Activated CD8-positive, alpha-beta memory T cell treated with anti-CD3 and anti-CD28 coated beads, Interleukin-2, amount 50 U/mL, for 24 hours (primary cell): Measurements from ENCODE around the gene UNC93A.
"Not testable (repeated sequence)": the region's sequence is repeated elsewhere in the genome, so short reads cannot be mapped to it uniquely, and the experiment has no call there.

Experiments used
- DNase-seq: peaks from one replicate; pipeline ENCODE4 v3.0.0-alpha.2; 2020; ENCODE audit errors: extremely low read depth

Gene UNC93A

DNA sequence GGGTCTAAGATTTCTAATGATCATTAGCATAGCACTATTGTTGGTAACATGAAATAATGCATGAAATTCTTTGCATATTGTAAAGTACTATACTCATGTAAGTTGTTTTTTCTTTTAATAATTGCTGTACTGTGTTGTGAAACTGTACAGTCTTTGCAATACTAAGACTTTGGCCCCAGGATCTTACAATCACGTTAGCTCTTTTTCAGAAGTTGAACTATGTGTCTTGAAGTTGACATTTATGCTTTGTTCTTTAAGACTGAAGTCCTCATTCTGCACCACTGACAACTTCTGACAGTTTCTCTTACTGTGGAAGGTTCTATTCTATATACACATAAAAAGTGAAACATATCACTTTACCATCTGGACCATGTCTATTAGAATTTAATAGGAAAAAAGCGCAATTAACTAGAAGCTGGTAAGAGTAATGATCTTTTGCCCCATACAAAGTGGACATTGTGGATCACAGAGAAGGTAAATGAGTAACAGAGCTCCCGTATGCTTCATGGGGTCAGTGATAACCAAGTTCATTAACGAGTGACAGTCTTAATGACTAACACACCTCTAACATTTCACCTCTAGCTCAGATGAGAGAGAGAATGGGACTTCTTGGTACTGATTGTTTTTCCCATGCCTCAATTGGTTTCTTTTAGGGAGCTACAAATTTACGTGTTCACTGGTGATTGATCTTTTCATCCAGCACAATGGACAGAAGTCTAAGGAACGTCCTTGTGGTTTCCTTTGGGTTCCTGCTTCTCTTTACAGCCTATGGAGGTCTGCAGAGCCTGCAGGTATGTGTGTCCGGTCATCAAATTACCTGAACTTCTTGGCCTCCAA, at the start of gene UNC93A:
Gene UNC93A, plus strand, starts transcription at position 530 of the 837 bp plus-strand sequence. Its CDS starts 175 bp downstream, at position 705.
- no peak for DNase-seq

DNA sequence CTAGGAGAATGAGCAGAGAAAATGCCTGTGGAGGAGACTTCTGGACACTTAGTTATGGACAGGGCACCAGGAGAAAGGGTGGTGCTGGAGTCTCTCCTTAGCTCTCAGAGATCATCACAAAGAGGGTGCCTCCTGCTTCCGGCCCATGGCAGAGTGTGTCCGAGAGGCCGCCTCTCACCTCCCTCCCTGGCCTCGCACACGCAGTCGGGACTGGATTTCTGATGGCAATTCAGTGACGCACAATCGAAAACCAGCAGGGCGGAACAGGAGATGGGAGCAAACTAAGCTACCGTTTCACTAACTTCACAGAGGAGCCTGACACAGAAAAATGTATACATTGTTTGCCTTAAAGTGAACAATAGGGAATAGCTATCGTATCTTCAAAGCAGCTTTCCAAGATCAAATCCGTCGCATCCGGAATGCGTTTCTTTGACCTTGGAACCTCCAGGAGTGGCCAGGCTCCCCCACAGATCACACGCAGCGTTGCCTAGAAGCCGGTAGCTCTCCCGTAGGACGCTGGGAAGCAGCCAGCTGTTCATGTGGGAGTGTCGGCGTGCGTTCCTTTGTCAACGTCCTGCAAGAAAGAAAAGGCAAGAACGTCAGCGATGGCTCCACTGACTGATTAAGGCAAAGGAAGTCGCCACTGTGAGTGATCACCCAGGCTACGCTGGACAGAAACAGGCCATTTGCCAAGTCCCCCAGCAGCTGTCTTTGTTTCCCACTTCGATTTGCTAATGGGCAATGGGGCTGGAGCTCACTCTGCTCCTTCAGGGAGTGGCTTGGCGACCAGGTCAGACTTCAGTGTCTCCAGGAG, 49.6 kb upstream of the UNC93A start:
- not testable (repeated sequence) for DNase-seq

DNA sequence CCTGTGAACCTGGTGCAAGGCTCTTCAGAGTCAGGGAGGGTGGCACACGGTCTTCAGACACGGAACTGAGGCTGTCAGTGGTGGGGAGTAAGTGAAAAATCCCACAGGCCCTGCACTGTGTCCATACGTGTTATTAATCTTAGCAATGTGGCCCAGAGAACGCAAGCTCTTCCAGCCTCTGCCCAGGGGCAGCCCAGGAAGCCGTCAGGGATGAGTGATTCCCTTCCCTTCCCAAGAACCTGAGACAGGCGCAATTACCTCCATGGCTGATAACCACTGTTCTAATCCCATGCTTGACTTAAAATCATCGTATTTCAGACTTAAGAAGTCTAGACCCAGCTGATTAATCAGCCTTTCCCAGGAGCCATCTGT, 49.0 kb upstream of the UNC93A start:
- DNase-seq: not testable (repeated sequence)

DNA sequence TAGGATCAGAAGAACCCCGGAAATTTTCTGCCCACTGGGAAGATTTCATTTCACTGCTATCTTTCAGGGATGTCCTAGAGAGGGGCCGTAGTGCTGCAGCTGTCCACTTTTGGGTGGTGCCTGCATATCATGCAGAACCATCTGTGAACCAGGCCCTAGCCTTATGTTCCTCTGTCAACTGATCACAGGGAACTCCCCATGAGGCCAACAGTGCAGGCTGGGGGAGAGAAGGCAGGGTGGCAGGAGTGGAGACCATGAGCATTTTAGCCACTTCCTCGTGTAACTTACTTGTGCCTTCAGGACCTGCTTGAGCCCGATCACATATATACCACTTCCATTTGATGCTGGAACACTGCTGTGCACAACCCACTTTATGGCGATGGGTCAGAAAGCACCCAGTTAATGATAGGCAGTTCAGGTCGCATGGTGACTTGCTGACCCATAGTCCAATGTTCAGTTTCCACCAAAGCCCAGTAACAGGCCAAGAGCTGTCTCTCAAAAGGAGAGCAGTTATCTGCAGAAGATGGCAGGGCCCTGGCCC, 48.5 kb upstream of the UNC93A start:
- not testable (repeated sequence) for DNase-seq

DNA sequence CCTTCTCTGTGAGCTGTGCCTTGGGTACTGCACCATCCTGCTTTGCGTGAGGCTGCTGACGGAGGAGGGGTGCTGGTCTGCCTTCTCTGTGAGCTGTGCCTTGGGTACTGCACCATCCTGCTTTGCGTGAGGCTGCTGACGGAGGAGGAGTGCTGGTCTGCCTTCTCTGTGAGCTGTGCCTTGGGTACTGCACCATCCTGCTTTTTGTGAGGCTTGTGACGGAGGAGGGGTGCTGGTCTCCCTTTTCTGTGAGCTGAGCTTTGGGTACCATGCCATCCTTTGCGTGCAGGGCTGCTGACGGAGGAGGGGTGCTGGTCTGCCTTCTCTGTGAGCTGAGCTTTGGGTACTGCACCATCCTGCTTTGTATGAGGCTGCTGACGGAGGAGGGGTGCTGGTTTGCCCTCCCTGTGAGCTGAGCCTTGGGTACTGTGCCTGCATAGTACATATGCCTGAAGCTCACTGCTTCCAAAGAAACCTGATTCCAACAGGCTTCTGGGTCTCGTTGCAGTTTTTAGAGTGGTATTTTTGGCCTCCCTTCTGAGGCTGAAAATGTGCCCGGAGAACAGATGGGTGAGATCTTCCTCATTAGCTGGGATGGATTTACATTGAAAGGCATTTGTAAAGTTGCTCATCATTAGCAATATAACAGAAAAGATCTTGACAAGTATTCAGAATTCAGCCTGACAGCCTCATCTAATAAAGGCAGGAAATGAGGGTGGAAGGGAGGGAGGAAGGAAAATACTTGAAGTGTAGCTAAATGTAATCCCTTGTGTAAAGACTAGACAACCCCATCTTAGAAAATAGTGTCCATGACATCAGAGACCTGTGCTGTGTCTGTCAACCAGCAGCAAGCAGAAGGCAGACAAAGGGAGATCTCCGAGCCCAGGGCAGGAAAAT, 46.8 kb upstream of the UNC93A start:
- no peak for DNase-seq

DNA sequence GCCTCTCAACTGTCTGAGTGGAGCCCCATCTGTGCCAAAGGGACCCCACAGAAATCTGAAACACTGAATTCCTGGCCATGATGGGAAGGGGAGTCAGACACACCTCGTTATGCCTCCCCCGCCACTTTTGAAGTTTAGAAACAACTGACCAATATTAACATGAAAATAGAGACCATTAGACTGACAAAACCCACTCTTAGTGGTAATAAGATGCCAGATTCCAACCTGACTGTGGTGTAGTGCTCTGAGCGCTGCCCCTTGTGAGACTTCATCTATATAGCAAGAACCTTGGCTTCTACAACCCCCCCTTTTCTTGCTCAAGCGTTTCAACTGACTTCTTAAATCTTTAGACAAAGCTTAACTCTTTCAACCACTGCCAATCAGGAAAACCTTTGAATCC, 46.1 kb upstream of the UNC93A start:
- DNase-seq: no peak

DNA sequence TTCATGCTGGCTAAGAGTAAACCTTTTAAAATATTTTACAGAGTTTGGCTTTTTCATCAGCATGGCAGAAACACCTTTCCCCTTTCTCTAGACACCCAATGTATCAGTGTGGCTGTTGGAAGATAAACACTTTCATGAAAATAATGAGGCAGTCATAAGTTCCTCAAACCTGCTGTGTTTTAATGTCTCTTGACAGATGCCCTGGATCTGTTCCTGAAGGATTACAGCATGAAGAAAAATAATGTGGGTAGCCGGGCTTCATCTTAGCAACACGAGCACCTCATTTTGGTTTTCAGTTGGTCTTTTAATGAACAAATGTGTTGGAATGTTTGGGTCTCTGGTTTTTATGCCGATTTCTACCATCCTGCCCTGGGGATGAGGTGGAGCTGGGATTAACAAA, 45.5 kb upstream of the UNC93A start:
- no peak for DNase-seq

DNA sequence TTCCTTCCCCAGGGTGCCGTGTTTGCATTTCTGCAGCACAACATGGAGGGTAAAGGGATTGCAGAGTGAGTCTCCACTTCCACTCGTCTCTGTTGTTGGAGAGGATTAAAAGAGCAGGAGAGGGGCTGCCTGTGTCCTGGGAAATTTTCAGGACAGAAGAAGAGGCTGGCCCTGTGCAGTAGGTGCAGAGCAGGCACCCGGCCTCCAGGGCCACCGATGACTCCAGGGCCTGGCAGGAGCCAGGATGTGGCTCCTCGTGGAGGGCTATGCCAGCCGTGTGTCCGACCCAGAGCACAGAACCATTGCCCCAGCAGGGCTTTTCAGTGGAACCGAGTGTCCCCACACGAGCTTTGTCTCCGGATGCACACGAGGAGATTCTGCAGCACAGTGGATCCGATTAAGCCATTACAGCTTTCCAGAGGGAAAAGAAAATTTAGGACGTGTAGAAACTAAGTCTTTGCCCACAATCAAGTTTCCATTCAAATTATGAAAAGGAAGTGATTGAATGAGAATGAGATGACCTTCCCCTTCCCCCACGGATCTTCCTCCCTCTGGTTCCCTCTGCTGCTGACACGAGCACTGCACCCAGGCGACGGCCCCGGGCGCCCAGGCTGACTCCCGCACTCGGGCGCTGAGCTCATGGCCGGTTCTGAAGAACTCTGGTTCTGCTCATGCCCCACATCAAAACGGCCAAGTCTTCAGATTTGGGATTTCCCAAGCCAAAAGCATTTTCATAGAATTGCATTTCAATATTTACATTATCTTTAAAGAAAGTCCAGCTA, 43.1 kb upstream of the UNC93A start:
- no peak for DNase-seq

DNA sequence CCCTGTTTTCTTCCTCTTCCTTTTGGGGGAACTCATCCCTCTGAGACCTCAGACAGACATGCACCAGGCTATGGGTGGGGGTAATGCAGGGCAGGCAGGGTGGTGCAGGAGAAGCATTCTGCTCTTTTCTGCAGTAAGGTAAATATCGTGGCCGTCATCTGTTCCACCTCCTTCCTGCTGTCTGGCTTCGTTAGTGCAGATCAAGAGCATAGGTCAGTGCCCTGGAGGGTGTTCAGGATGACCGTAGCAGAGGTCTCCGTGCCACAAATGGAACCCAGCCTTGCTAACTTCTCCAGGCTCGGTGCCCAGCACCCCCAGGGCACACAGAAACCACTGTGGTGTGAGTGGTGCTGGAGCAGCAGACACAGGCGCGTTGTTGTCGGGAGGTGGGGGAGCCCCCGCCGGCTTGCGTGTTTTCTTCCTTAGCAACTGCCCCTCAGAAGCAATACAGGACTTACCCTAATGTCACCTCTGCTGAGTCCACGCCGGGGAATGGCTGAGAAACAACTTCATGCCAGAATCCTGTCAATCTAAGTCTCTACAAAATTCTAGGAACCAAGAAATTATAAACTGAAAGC, 42.1 kb upstream of the UNC93A start:
- not testable (repeated sequence) for DNase-seq

DNA sequence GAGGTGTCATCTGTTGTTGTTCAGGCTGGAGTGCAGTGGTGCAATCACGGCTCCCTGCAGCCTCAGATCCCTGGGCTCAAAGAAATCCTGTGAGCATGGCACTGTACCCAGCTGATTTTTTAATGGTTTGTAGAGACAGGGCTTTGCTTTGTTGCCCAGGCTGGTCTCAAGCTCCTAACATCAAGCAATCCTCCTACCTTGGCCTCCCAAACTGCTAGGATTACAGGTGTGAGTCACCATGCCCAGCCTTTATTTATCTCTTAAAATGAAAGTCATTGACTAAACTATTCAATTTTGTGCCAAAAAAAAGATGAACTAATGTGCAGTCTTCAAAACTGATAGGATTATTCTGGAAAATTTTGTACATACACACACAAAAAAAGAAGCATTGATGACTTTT, 38.8 kb upstream of the UNC93A start:
- DNase-seq: no peak

DNA sequence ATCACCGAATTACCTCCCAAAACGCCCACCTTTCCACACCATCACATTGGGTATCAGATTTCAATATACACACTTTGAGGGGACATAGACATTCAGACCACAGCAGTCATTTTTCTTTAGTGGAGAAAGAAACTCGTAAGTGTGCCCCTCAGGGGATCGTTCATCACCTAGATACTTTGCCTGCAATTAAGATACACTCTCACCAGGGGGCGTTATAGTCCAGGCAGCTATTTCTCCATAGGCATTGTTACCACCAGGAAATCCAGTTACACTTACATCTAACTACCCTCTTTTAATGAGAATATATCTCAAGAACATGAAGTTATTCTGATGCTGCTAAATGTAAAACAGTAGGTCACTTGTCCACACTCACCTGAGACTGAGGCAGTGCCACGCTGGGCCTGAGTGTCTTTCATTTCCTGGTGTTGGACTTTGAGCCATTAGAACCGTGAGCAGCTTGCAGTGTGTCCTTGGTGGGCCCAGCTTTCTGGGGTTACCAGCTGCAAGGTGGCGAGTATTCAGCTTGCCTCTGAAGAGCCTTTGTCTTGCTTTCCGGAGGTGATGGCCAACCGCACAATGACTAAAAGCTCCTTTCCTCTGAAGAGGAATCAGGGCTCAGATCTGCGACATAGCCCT, 35.1 kb upstream of the UNC93A start:
- DNase-seq: no peak

DNA sequence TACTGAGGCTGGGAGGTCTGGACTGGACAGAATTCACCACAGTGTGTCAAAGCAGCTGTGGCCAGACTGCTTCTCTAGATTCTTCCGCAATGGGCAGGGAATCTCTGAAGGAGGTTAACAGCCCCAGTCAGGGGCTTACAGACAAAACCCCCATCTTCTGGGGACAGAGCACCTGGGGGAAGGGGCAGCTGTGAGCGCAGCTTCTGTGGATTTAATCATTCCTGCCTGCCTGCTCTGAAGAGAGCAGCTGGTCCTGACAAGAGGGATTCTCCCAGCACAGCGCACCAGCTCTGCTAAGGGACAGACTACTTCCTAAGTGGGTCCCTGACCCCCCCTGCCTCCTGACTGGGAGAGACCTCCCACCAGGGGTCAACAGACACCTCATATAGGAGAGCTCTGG, 32.5 kb upstream of the UNC93A start:
- no peak for DNase-seq

DNA sequence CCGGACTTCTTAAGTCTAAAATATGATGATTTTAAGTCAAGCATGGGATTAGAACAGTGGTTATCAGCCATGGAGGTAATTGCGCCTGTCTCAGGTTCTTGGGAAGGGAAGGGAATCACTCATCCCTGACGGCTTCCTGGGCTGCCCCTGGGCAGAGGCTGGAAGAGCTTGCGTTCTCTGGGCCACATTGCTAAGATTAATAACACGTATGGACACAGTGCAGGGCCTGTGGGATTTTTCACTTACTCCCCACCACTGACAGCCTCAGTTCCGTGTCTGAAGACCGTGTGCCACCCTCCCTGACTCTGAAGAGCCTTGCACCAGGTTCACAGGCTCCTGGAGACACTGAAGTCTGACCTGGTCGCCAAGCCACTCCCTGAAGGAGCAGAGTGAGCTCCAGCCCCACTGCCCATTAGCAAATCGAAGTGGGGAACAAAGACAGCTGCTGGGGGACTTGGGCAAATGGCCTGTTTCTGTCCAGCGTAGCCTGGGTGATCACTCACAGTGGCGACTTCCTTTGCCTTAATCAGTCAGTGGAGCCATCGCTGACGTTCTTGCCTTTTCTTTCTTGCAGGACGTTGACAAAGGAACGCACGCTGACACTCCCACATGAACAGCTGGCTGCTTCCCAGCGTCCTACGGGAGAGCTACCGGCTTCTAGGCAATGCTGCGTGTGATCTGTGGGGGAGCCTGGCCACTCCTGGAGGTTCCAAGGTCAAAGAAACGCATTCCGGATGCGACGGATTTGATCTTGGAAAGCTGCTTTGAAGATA, 24.9 kb upstream of the UNC93A start:
- not testable (repeated sequence) for DNase-seq

DNA sequence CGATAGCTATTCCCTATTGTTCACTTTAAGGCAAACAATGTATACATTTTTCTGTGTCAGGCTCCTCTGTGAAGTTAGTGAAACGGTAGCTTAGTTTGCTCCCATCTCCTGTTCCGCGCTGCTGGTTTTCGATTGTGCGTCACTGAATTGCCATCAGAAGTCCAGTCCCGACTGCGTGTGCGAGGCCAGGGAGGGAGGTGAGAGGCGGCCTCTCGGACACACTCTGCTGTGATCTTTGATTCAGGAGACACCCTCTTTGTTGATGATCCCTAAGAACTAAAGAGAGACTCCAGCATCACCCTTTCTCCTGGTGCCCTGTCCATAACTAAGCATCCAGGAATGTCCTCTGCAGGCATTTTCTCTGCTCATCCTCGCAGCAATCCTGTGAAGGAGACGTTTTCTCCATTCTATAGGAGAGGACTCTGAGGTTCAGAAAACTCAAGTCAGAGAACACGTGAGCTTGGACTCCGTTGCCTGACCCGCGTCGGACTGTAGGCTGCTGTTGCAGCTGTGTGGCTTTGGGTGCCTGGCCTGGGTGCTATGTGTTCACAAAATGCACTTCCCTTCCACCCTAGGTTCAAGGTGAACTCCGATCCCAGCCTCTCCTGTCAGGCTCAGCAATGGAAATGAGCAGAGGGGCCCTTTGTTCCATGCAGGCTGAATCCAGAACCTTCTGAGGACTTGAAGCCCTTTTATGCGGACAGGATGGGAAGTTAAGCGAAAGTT, 24.1 kb upstream of the UNC93A start:
- no peak for DNase-seq

DNA sequence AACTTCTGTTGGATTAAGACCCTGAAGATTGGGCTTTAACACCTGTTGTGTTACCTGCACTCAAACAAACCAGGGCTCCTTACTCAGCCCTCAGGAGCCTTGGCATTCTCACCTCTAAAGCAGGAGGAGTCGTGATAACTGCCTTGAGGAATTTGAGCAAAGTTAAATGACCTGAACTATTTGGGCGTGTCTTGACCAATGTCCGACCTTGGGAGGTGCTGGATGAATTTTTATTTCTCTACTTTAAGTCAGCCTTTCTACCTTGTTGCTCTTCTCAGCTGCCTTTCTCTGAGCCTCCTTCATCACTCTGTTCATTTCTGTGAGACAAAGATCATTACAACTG, 23.6 kb upstream of the UNC93A start:
- not testable (repeated sequence) for DNase-seq

DNA sequence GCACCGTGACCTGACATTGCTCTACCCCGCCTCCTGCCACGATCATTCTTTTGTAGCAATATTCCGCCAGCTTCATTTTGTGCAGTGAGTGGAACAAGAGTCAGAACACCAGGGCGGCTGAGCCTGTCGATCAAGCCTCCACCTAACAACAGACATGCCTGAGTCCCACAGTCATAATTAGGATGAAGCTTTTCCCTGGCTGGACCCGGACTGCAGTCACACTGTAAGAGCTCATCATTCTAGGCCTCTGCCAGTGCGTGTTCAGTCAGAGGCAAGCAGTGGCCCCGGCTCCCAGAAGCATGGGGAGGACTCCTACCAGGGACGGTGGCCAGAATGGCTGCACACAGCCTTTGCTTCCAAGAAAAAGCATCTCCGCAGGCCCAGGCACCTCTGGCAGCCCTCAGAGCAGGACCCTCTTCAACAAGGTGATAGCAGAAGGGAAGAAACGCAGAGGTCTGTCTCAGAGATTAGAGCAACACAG, 23.2 kb upstream of the UNC93A start:
- no peak for DNase-seq

DNA sequence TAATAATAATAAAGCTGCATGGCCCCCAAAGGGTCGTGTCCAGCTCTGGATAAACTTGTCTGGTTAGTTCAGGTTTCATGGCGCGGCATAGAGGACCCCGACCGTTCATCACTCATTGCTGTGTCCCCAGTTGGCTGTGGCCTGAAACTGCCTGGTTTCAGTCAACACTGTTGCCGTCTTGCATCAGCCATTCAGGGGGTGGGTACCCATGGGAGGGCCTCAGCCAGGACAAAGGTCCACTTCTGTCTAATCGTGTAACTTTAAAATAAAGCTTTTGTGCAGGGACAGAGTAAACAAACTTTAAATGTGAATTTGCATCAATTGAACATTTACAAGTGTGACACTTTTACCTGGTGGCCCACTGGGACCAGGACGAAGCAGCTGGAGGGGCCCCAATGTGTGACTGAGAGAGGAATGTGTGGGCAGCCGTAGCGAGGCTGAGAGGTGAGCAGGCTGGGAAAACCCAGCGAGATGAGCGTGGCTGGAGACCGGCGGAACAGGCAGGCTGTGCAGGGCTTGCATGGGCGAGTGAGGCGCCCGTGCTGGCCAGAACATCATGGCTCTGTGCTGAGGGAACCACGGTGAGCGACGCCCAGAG, 22.3 kb upstream of the UNC93A start:
- no peak for DNase-seq
